ENCODE data around the gene CLDN5.

CLDN5 gene

DNA sequence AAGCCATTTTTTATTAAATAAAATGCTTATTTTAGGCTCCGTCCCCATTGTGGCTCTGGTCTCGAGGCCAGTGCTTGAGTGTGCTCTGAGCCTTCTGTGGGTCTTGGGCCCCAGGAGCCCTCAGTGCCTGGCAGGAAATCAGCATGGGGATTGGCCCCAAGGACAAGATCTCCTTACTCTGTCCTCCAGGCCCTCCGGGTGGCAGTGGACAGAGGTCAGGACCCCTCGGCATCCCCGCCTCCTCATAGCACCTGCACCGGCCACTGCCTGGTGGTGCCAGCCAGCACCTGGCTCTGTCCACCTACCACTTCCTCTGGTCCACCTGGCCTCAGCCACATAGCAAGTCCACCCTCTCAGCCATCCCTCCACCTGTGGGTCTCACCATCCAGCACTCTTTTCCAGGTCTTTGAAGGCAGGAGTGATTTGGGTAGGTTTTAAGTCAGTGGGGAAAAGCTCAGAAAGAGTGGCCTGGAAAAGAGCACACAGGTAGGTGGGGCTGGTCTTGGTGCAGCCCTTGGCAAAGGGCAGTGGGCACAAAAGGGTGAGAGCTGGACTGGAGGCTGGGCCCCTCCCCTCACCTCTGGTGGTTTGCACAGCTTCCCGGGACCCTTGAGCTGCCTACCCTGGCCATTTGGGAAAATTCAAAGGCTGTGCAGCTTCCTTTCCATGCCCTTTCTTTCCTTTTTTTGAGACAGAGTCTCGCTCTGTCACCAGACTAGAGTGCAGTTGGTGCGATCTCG, 3.5 kb downstream of the CLDN5 start:
- H3K27ac ChIP-seq, result peak overlapping the region; percentile 59; the same call in 1 of the 2 replicates
- TF ChIP-seq, protein P1, sequence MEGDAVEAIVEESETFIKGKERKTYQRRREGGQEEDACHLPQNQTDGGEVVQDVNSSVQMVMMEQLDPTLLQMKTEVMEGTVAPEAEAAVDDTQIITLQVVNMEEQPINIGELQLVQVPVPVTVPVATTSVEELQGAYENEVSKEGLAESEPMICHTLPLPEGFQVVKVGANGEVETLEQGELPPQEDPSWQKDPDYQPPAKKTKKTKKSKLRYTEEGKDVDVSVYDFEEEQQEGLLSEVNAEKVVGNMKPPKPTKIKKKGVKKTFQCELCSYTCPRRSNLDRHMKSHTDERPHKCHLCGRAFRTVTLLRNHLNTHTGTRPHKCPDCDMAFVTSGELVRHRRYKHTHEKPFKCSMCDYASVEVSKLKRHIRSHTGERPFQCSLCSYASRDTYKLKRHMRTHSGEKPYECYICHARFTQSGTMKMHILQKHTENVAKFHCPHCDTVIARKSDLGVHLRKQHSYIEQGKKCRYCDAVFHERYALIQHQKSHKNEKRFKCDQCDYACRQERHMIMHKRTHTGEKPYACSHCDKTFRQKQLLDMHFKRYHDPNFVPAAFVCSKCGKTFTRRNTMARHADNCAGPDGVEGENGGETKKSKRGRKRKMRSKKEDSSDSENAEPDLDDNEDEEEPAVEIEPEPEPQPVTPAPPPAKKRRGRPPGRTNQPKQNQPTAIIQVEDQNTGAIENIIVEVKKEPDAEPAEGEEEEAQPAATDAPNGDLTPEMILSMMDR (conservative IDR thresholded peaks at IDR 0.05), result no peak

DNA sequence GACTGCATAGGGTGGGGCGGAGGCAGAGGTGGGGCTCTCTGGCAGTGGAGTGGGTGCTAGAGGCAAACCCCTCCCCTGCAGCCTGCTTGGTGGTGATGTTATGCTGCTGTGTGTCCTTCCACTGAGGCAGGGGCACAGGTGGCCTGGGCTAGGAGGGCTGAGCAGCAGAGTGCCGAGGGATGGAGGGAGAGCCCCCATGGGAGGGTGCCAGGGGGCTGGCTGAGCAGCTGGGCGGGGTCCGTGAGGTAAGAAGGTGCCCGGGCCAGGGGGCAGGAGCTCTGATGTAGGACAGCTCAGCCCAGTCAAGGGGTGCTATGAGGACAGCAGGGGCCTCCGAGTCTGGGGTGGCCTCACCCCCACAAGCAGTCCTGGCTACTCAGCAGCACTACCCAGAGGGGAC, 4.2 kb downstream of the CLDN5 start:
- peak overlapping the region; percentile 59; the same call in 1 of the 2 replicates for H3K27ac ChIP-seq
- TF ChIP-seq, protein P1 (conservative IDR thresholded peaks at IDR 0.05), result no peak

DNA sequence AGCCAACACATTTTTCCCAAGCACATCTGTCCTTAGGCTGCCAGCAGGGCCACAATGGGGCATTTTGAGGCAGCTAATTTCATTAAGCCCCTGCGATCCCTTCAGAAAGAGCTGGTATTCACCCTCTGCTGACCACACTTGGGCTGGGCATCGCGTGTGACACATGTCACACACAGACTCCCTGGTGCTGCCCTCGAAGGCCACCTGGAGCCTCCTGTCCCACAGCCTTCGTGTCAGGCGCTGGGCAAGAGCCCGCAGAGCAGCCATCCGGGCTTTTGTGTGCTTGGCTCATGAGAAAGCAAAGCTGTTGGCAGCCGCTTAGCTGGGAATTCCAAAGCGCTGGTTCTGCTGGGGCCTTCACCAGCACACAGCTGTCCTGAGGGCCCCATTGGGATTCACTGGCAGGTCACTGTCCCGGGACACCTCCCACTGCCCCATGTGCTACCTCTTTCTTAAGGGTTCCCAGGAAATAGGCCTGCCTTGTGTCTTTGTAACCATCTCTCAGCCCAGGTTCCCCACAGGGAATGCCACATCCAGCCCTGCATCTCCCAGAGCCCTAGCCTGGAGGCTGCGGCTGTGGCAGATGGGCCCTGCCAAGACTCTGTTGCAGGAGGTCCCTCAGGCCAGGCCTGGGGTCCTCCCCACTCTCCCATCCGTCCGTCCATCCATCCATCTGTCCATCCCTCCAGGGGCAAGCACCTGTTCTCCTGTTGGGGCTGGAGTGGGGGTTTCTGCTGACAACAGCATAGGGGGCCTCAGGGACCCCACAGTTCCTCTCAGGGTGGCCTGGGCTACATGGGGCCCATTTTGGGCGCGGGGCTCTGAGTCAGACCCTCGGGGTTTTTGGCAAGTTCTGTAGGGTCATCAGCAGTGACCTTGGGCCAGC, 4.9 kb downstream of the CLDN5 start:
- TF ChIP-seq, protein P1 (conservative IDR thresholded peaks at IDR 0.05), result no peak
- H3K27ac ChIP-seq, result peak overlapping the region; percentile 59; the same call in 1 of the 2 replicates

DNA sequence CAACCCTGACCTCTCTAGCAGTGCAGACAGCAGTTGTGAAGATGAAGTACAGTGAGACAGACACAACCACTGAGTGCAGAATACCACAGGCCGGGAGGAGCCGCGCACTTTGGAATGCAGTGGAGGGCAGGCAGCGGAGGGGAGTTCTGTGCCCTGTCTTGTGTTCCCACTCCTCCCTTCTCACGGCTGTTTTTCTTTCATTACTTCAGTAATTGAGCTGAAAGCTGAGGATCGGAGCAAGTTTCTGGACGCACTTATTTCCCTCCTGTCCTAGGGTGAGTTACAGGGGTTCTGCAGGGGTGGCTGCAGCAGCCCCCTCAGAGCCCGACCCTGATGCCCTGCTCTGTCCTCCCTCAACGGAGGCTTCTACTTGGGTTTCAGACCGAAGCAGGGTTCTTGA, 5.6 kb downstream of the CLDN5 start:
- peak overlapping the region; percentile 59; the same call in 1 of the 2 replicates for H3K27ac ChIP-seq
- TF ChIP-seq, protein P1 (conservative IDR thresholded peaks at IDR 0.05), result no peak

DNA sequence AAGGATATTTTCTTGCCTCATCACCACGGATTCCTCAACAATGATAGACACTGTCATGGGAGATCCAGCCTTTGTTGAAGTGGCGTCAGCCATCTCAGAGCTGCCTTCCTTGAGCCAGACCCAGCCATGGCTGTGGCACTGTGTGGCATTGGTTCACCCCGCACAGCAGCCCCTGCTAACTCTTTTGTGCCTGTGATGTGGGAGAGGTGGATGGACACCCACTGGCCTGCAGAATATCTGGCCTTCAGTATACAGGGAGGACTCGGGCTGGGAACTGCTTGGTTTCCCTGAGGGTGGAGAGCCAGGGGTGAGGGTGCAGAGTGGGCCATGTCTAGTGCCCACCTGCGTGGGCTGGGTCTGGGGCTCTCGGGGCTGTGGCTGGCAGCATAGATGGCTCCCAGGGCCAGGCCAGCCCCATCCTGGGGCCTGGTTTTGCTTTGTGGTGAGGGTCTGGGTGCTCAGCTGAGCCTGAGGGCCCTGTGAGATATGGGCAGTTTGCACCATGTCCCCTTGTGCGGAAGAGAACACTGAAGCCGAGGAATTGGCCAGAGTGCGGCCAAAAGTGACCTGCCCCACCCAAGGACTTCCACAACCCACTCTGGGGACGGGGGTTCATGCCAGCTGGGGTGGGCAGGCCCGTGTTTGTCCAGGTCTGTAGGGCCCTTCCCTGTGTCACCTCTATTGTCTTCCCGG, 6.1 kb downstream of the CLDN5 start:
- TF ChIP-seq, protein P1 (conservative IDR thresholded peaks at IDR 0.05), result no peak

DNA sequence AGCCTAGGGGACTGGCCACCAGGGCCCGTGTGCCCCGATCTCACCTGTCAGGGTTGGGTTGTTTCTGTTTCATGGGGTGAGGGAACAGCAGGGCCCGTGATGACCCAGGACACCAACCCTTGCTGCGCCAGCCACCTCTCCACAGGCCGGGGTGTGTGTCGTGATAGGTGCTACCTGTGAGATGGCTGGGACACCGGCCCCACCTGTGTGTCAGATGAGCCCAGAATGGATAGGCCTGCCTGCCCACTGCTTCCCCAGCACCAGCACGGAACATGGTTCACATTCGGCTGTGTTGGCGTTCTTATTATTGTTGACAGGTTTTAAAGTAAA, 7.1 kb downstream of the CLDN5 start:
- TF ChIP-seq, protein P1 (conservative IDR thresholded peaks at IDR 0.05), result no peak
- H3K27ac ChIP-seq, result peak overlapping the region; percentile 59; the same call in 1 of the 2 replicates

More for the DNA sequence above, 6.1 kb downstream of the CLDN5 start:
- peak overlapping the region; percentile 59; the same call in 1 of the 2 replicates for H3K27ac ChIP-seq

All from VCaP (cell line).